Activated B cell treated with CpG ODN at 0.5 μM for 24 hours (primary cell): ENCODE measurements around the gene GRIA1. TPM values are rescaled to one million over a fixed set of nuclear protein-coding genes. Genes with fewer than 3 reads are reported as not detected.

Source experiments
- ATAC-seq: fragments of 200-7000 bp; cut with Tn5 transposase; one replicate; pipeline ENCODE4 v1.10.0; 2021; ENCODE audit warnings: low read depth, mild to moderate bottlenecking, moderate library complexity
- CTCF ChIA-PET: fragments of 350-600 bp; sonication (Branson Sonifier 250); formaldehyde crosslinking; loops from one replicate; lab custom pipeline; 2021; ENCODE audit warnings: antibody characterized with exemption; lab: Charles Lee
- POLR2A ChIA-PET: fragments of 350-600 bp; sonication (Branson Sonifier 250); formaldehyde crosslinking; loops from one replicate; lab custom pipeline; 2021; ENCODE audit warnings: antibody characterized with exemption; lab: Charles Lee
- DNase-seq: peaks from one replicate; pipeline ENCODE4 v3.0.0; 2022
- H3K27ac Mint-ChIP-seq: one replicate; pipeline ENCODE4 v1.8.0; 2020; ENCODE audit warnings: mixed read lengths
- H3K27me3 Mint-ChIP-seq: one replicate; pipeline ENCODE4 v1.8.0; 2021; ENCODE audit warnings: mixed read lengths
- H3K36me3 Mint-ChIP-seq: one replicate; pipeline ENCODE4 v1.8.0; 2021; ENCODE audit warnings: low read depth, mixed read lengths
- H3K4me1 Mint-ChIP-seq: one replicate; pipeline ENCODE4 v1.8.0; 2021; ENCODE audit warnings: mixed read lengths
- H3K4me3 Mint-ChIP-seq: one replicate; pipeline ENCODE4 v1.8.0; 2020; ENCODE audit warnings: mild to moderate bottlenecking, mixed read lengths
- H3K9me3 Mint-ChIP-seq: one replicate; pipeline ENCODE4 v1.8.0; 2020; ENCODE audit warnings: mixed read lengths
- CTCF ChIP-seq: fragments of 200-600 bp; IDR thresholded peaks from one replicate; pipeline ENCODE4 v1.8.0; 2022; ENCODE audit warnings: antibody characterized with exemption, mild to moderate bottlenecking
- intact Hi-C: fragments of 100-400 bp; cut with micrococcal nuclease; formaldehyde crosslinking; loops from one replicate; pipeline ENCODE4 v1.15.1; 2024
- total RNA-seq: library from RNA; stranded (reverse); gene quantifications from 2 replicates; pipeline ENCODE4 v1.2.3, GENCODE V29; 2022

GRIA1 gene
- total RNA-seq, 1 donor from 2014 or later: not detected

GRCh38 chr5:153483482-153483881 lies 7.0 kb upstream of the GRIA1 start:
- ChIA-PET CTCF (no interaction called here), POLR2A (no interaction called here)
- H3K4me3 Mint-ChIP-seq: no peak overlapping the region
- no peaks in the 10 kb centered on the region for H3K27me3 Mint-ChIP-seq
- no peak for TF ChIP-seq CTCF
- H3K36me3 Mint-ChIP-seq: no peaks in the 10 kb centered on the region
- H3K27ac Mint-ChIP-seq: no peak overlapping the region
- H3K4me1 Mint-ChIP-seq: no peaks in the 10 kb centered on the region
- no peak for ATAC-seq
- H3K9me3 Mint-ChIP-seq: no peaks in the 10 kb centered on the region
- DNase-seq: no peak
- intact Hi-C loops: no loop called here

- no peak for ATAC-seq
- Mint-ChIP-seq H3K27ac (no peak overlapping the region), H3K36me3 (no peaks in the 10 kb centered on the region), H3K9me3 (no peaks in the 10 kb centered on the region), H3K4me1 (no peaks in the 10 kb centered on the region), H3K27me3 (peaks cover 6% of the 10 kb centered on the region), H3K4me3 (no peak overlapping the region)
- no peak for DNase-seq
- intact Hi-C loops: no loop called here
- ChIA-PET CTCF (no interaction called here), POLR2A (no interaction called here)
- no peak for TF ChIP-seq CTCF
Measured at GRCh38 chr5:153485641-153486040, 4.8 kb upstream of the GRIA1 start.

GRCh38 chr5:153486771-153487170 lies 3.7 kb upstream of the GRIA1 start:
- Mint-ChIP-seq H3K4me3 (no peak overlapping the region), H3K27me3 (peaks cover 10% of the 10 kb centered on the region), H3K27ac (no peak overlapping the region), H3K4me1 (no peaks in the 10 kb centered on the region), H3K36me3 (no peaks in the 10 kb centered on the region), H3K9me3 (no peaks in the 10 kb centered on the region)
- no peak for ATAC-seq
- TF ChIP-seq CTCF: no peak
- intact Hi-C loops: no loop called here
- ChIA-PET POLR2A (no interaction called here), CTCF (no interaction called here)
- DNase-seq: no peak

GRCh38 chr5:153489611-153490010 lies 859 bp upstream of the GRIA1 start:
- H3K27me3 Mint-ChIP-seq: peaks cover 15% of the 10 kb centered on the region
- H3K4me1 Mint-ChIP-seq: no peaks in the 10 kb centered on the region
- ATAC-seq: no peak
- H3K36me3 Mint-ChIP-seq: no peaks in the 10 kb centered on the region
- H3K4me3 Mint-ChIP-seq: no peak overlapping the region
- H3K9me3 Mint-ChIP-seq: no peaks in the 10 kb centered on the region
- no peak for DNase-seq
- TF ChIP-seq CTCF: no peak
- intact Hi-C loops: no loop called here
- POLR2A ChIA-PET: no interaction called here
- H3K27ac Mint-ChIP-seq: no peak overlapping the region
- CTCF ChIA-PET: no interaction called here

GRCh38 chr5:153491038-153491744 lies 721 bp downstream of the GRIA1 start:
- ChIA-PET POLR2A (no interaction called here), CTCF (no interaction called here)
- H3K27me3 Mint-ChIP-seq: peaks cover 15% of the 10 kb centered on the region
- no peaks in the 10 kb centered on the region for H3K9me3 Mint-ChIP-seq
- no peak overlapping the region for H3K4me3 Mint-ChIP-seq
- TF ChIP-seq CTCF: no peak
- ATAC-seq (no peak), DNase-seq (no peak)
- H3K36me3 Mint-ChIP-seq: no peaks in the 10 kb centered on the region
- no peak overlapping the region for H3K27ac Mint-ChIP-seq
- H3K4me1 Mint-ChIP-seq: no peaks in the 10 kb centered on the region
- intact Hi-C loops: no loop called here
